Measurements from ENCODE around the gene CEP85L.

The CEP85L gene

DNA sequence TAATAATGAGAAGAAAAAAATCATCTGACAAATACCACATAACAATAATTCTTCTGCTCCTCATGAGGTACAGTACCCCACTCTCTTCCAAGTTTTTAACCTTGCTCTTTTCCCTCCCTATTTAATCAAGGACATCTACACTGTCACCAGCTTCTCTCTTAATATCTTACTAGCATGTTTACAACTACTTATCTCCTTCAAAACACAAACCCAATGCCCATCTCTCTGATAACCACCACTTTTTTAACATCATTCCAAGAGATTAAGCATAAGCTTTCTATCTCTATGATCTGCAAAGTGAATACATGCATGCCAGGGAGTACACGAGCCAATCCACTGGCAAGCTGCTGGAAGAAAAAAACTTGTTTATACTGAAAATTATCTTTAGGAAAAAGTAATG is 10.3 kb downstream of the CEP85L start:
- TF ChIP-seq, protein P1, sequence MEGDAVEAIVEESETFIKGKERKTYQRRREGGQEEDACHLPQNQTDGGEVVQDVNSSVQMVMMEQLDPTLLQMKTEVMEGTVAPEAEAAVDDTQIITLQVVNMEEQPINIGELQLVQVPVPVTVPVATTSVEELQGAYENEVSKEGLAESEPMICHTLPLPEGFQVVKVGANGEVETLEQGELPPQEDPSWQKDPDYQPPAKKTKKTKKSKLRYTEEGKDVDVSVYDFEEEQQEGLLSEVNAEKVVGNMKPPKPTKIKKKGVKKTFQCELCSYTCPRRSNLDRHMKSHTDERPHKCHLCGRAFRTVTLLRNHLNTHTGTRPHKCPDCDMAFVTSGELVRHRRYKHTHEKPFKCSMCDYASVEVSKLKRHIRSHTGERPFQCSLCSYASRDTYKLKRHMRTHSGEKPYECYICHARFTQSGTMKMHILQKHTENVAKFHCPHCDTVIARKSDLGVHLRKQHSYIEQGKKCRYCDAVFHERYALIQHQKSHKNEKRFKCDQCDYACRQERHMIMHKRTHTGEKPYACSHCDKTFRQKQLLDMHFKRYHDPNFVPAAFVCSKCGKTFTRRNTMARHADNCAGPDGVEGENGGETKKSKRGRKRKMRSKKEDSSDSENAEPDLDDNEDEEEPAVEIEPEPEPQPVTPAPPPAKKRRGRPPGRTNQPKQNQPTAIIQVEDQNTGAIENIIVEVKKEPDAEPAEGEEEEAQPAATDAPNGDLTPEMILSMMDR (conservative IDR thresholded peaks at IDR 0.05; ENCODE audit: low read length), result no peak

DNA sequence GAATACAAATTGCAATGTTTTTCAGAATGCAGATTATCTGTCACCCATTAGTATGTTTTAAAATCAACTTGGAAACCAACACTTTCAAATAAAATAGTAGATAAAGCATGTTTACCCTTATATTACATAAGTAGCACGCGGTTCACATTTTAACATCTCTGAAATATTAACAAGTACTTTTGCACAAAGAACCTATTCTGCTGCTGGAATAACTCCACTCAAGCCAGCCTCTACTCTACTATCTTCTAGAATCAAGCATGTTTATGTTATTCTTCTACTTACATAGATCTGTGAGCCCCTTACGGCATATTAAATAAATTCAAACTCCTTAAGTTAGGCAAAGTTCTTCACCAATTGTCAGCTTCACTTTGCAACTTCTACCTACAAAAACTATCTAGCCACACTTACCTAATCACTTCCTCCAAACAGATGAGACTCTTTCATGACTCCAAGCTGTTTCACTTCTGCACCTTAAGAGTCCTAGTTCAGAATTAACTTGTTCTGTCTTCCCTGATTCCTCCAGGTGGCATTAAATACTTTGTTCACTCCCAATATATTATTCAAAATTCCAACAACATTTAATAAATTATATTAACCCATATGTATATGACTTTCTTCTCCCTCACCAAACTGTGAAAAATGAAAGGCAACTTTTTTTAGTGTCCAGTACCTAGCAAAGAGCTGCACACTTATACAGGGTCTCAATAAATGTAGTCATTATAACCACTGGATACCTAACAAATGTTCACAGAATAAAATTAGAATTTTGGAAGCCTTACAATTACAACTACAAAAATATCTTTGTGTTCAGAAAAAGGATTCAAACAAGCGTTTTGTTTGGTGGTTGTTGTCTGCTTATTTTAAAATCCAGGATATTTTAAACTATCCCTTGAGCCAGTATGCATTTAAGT is 12.1 kb downstream of the CEP85L start:
- H3K4me3 ChIP-seq (ENCODE audit: low read length), result no peak overlapping the region
- DNase-seq (ENCODE audit: low read depth), result no peak
- TF ChIP-seq, protein P1 (conservative IDR thresholded peaks at IDR 0.05; ENCODE audit: low read length), result no peak

More for the DNA sequence above, 10.3 kb downstream of the CEP85L start:
- DNase-seq (ENCODE audit: low read depth), result no peak
- no peak overlapping the region for H3K4me3 ChIP-seq (ENCODE audit: low read length)

DNA sequence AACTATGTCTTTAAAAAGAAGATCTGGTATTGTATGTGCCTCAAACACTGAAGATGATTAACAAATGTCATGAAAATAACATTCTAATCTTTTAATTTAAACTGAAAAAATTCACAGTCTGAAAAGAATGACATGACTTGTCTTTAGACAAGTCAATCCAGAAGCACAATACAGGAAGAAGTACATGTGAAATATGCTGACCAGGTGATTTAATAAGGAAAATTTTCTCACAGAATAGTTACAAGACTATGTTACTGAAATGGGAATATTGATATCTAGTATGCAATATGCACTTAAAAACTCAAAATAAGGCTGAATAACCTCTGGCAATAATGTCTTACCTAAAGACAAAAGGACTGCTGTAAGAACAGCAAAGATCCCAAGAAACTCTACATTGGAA is 13.1 kb downstream of the CEP85L start:
- H3K4me3 ChIP-seq (ENCODE audit: low read length), result no peak overlapping the region
- TF ChIP-seq, protein P1 (conservative IDR thresholded peaks at IDR 0.05; ENCODE audit: low read length), result no peak
- DNase-seq (ENCODE audit: low read depth), result no peak

DNA sequence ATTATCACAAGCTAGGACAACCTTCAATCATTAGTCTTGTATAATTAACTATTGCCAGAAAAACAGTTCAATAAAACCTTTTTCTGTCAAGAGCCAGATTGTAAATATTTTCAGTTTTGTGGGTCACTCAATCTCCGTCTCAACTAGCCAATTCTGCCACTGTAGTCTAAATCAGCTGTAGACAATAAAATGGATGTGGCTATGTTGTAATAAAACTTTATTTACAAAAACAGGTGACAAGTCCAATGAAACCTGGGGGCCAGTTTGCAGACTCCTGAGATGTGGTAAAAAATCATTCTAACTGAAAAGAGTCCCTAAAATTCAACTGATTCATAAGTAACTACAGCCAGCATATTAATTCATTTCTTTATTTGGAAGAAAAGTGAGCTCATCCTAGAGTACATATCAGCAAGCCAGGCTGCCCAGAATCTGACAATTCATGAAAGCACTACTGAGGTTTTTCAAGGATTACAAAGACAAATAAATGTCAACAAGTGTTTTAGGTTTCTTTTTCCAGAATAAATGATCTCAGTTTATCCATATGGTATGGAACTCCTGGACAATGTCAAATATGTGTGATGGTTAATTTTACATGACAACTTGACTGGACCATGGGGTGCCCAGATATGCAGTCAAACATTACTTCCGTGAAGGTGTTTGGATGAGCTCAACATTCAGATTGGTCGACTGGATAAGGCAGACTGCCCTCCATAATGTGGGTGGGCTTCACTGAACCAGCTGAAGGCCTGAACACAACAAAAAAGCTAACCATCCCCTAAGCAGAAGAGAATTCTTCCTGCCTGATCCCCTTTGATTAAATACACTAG is 15.3 kb downstream of the CEP85L start:
- DNase-seq (ENCODE audit: low read depth), result no peak
- H3K4me3 ChIP-seq (ENCODE audit: low read length), result no peak overlapping the region
- TF ChIP-seq, protein P1 (conservative IDR thresholded peaks at IDR 0.05; ENCODE audit: low read length), result no peak

DNA sequence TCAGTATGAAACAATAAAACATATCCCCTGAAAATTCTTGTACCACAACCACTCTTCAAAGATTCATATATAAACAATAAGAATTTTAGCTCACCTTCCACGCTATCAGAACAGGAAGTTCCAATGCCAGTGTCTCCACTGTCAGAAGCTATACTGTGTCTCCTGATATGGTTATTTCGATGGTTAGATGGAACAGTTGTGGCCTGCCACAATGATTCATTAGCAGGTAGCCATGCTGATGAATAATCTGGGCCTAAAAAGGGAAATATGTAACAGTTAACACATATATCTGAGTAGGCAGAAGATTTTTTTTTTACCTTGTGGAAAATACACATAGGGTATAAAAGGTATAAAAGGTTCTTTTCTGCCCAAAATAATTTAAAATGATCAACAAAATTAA is 19.0 kb downstream of the CEP85L start:
- no peak for DNase-seq (ENCODE audit: low read depth)
- TF ChIP-seq, protein P1 (conservative IDR thresholded peaks at IDR 0.05; ENCODE audit: low read length), result no peak
- H3K4me3 ChIP-seq (ENCODE audit: low read length), result no peak overlapping the region

DNA sequence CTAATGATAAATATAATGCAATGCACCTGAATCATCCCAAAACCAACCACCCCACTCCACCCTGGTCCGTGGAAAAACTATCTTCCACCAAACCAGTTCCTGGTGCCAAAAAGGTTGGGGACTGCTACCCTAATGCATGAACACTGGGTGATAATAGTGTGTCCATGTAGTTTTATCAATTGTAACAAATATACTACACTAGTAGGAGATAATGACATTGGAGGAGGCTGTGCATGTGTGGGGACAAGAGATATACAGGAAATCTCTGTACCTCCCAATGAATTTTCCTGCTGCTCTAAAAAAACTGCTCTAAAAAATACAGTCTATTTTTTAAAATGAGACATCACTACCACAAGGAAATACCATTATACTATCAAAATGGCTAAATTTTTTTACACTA is 20.5 kb downstream of the CEP85L start:
- DNase-seq (ENCODE audit: low read depth), result no peak
- TF ChIP-seq, protein P1 (conservative IDR thresholded peaks at IDR 0.05; ENCODE audit: low read length), result no peak
- no peak overlapping the region for H3K4me3 ChIP-seq (ENCODE audit: low read length)

Data from AG10803 (cell line).